Measurements from ENCODE around the gene WDR91. TPM values are rescaled to one million over a fixed set of nuclear protein-coding genes. Genes with fewer than 3 reads are reported as not detected.

The WDR91 gene
- total RNA-seq, 1 experiment from 2014 or later = 14.6 TPM

DNA sequence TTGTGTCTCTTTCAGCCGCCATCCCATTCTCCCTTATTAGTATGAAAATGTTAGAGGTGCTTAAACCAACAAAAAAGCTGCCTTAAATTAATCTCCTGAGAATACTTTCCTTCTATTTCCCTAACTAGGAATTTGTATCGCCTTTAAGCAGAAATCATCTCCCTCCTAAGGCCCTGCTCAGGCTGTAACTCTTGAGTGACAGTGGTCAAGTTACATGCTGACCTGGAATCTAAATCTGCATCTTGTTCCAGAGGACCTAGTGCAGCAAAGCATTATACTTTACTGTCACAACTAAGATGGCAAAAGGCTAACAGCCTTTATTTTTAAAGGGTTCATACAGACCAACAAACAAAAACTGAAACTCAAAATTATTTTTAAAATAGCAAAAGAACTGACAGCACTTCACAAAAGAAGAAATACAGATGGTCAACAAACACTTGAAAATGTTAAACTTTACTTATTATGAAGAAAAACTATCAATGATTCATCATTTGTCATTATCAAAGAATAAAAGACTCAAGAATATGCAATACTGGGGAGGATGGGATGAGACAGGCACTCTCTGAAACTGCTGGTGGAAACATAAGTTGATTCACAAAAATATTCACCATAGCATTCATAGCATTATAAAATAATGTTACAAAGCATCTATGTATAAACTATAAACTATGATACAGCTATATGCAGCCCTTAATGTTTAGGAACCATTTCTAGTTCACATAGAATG, 51.8 kb downstream of the WDR91 start:
- H3K4me1 ChIP-seq = peaks cover 11% of the 10 kb centered on the region
- no peaks in the 10 kb centered on the region for H3K27me3 ChIP-seq
- no peak overlapping the region for H3K27ac ChIP-seq
- H3K9me3 ChIP-seq (replicated peaks) = peaks cover 9% of the 10 kb centered on the region
- no peaks in the 10 kb centered on the region for H3K36me3 ChIP-seq
- no peak for DNase-seq
- no peak overlapping the region for H3K4me3 ChIP-seq

DNA sequence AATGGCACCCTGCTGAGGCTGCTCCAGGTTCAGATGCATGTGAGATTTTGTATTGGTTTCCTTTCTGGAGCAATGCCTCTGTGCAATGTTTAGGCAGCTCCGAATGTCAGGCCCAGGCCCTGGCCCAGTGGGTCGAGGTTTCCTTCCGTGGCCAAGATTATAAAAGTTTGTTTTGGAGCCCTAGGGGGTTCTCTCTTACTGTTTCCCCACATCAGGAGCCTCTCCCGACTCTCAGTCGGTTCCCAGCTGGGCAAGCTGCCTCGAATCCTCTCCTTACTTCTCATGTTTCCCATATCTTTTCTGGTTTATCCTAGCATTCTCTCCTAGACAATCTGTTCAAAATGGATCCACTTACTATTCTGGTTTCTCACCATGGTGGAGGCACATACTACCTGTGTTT, 52.5 kb downstream of the WDR91 start:
- DNase-seq = no peak
- Histone ChIP-seq H3K27me3 (no peaks in the 10 kb centered on the region), H3K9me3 (replicated peaks) (peaks cover 9% of the 10 kb centered on the region), H3K36me3 (no peaks in the 10 kb centered on the region), H3K27ac (no peak overlapping the region), H3K4me1 (peaks cover 11% of the 10 kb centered on the region), H3K4me3 (no peak overlapping the region)

- Histone ChIP-seq H3K4me1 (peaks cover 11% of the 10 kb centered on the region), H3K27me3 (no peaks in the 10 kb centered on the region), H3K4me3 (no peak overlapping the region), H3K9me3 (replicated peaks) (peaks cover 11% of the 10 kb centered on the region), H3K27ac (no peak overlapping the region), H3K36me3 (no peaks in the 10 kb centered on the region)
- DNase-seq = no peak
These were observed 53.1 kb downstream of the WDR91 start for GRCh38 chr7:135158141-135158655.

- DNase-seq = no peak
- Histone ChIP-seq H3K27ac (no peak overlapping the region), H3K27me3 (no peaks in the 10 kb centered on the region), H3K9me3 (replicated peaks) (peaks cover 11% of the 10 kb centered on the region), H3K4me1 (peaks cover 11% of the 10 kb centered on the region), H3K36me3 (no peaks in the 10 kb centered on the region), H3K4me3 (no peak overlapping the region)
These were observed 55.0 kb downstream of the WDR91 start for GRCh38 chr7:135156290-135156689.

DNA sequence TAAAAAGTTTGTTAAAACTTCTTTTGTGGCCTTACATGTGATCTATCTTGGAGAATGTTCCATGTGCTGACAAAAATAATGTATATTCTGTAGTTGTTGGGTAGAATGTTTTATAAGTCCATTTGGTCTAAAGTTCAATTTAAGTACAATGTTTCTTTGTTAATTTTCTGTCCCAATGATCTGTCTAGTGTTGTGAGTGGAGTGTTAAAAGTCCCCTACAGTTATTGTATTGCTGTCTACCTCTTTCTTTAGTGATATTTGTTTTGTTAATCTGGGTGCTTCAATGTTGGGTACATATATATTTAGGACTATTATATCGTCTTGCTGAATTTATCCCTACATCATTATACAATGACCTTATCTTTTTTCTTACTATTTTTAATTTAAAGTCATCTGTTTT, 56.6 kb downstream of the WDR91 start:
- Histone ChIP-seq H3K4me1 (no peaks in the 10 kb centered on the region; the same call in 1 of the 2 replicates), H3K27ac (no peak overlapping the region)

GRCh38 chr7:135152442-135152841, 58.9 kb downstream of the WDR91 start:
- no peak for DNase-seq

More for the DNA sequence above, 56.6 kb downstream of the WDR91 start:
- no peak overlapping the region for H3K4me3 ChIP-seq
- H3K27me3 ChIP-seq = no peaks in the 10 kb centered on the region
- H3K9me3 ChIP-seq (replicated peaks) = peaks cover 11% of the 10 kb centered on the region
- DNase-seq = no peak
- H3K36me3 ChIP-seq = no peaks in the 10 kb centered on the region

DNA sequence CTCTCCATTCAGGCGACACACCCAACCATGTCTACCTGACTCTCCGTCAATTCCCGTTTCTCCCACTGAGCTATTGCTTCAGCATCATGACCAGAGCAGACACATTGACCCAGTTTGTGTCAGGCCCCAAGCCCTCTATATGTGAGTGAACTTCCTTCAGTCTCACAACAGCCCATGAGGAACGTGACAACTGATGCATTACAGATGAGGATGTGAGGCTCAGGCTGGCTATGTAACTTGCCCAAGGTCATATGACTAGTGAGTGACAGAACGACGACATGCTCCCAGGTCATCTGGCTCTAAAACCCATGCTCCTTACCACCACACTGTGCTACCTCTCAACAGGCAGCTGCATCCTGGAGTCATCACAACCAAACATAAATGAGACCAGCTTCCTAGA, 59.8 kb downstream of the WDR91 start:
- DNase-seq = no peak
- Histone ChIP-seq H3K27ac (no peak overlapping the region), H3K27me3 (no peaks in the 10 kb centered on the region), H3K36me3 (no peaks in the 10 kb centered on the region), H3K4me3 (no peak overlapping the region), H3K4me1 (no peaks in the 10 kb centered on the region), H3K9me3 (replicated peaks) (peaks cover 11% of the 10 kb centered on the region)

More at GRCh38 chr7:135152442-135152841, 58.9 kb downstream of the WDR91 start:
- peaks cover 11% of the 10 kb centered on the region for H3K9me3 ChIP-seq (replicated peaks)
- no peaks in the 10 kb centered on the region for H3K27me3 ChIP-seq
- no peak overlapping the region for H3K4me3 ChIP-seq
- H3K4me1 ChIP-seq = no peaks in the 10 kb centered on the region
- H3K36me3 ChIP-seq = no peaks in the 10 kb centered on the region
- H3K27ac ChIP-seq = no peak overlapping the region

DNA sequence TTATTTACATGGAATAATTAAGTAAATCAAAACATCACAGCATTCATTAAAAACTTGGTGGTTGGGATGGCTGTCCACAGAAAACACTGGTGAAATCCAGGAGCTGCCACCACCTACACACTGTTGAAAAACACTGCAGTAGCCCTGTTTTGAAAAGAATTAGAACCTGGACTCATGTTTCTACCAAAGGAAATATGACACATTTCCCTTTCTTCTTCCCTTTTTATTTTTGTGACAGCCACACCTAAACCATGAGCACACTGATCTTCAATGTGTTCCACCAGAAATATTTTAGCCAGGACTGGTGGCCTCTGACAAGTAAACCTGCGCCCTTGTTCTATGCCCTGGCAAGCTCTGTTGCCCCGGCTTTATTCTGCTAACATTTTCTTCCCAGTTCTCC, 60.2 kb downstream of the WDR91 start:
- peaks cover 7% of the 10 kb centered on the region for H3K9me3 ChIP-seq (replicated peaks)
- no peaks in the 10 kb centered on the region for H3K27me3 ChIP-seq
- no peak for DNase-seq
- H3K4me3 ChIP-seq = no peak overlapping the region
- no peaks in the 10 kb centered on the region for H3K36me3 ChIP-seq
- H3K4me1 ChIP-seq = no peaks in the 10 kb centered on the region
- H3K27ac ChIP-seq = no peak overlapping the region

GRCh38 chr7:135150072-135150782, 61.1 kb downstream of the WDR91 start:
- DNase-seq = no peak
- H3K4me1 ChIP-seq = no peaks in the 10 kb centered on the region
- H3K9me3 ChIP-seq (replicated peaks) = peaks cover 4% of the 10 kb centered on the region; the same call in 1 of the 2 replicates
- no peaks in the 10 kb centered on the region for H3K36me3 ChIP-seq
- no peak overlapping the region for H3K27ac ChIP-seq
- no peaks in the 10 kb centered on the region for H3K27me3 ChIP-seq
- no peak overlapping the region for H3K4me3 ChIP-seq

GRCh38 chr7:135147899-135148721, 63.2 kb downstream of the WDR91 start, which contains the start of gene TMEM140:
TMEM140 (plus strand) TSS chr7:135148072; CDS start chr7:135164442, 16,370 bp downstream.
- Histone ChIP-seq H3K27ac (no peak within 1 kb of the TSS), H3K9me3 (replicated peaks) (no peaks in the 10 kb centered on the region), H3K27me3 (no peaks in the 10 kb centered on the region), H3K4me3 (peak within 1 kb of the TSS; percentile 23), H3K4me1 (no peaks in the 10 kb centered on the region), H3K36me3 (no peaks in the 10 kb centered on the region)
- DNase-seq = no peak

DNA sequence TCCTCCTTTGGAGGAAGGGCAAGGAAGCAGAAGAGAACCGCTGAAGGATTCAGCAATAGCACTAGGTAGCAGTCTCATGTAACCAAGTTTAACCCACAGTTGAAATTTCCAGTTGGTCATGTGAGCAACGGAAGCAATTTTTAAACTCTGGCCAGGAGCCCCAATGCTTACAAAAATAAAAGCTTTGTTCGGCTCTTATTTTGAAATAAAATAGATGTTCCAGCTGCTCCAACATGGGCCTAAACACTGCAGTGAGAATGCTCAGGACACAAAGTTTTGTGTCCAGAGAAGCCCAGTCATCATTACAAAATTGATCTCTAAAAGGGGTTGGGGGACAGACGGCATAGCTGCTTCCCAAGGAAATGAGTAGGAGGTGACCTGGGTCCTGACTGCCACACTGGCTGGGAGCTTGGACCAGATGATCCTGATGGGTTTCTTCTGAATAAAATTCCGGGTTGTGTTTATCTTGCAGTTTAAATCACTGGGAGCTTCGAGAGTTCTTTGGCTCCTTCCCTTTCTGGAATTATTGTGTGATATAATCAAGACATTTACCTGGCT, 63.9 kb downstream of the WDR91 start:
- Histone ChIP-seq H3K4me1 (no peaks in the 10 kb centered on the region), H3K27ac (no peak overlapping the region), H3K9me3 (replicated peaks) (no peaks in the 10 kb centered on the region), H3K36me3 (no peaks in the 10 kb centered on the region), H3K27me3 (no peaks in the 10 kb centered on the region), H3K4me3 (peak overlapping the region; percentile 23)
- no peak for DNase-seq

- H3K27ac ChIP-seq = no peak overlapping the region
- DNase-seq = no peak
- no peaks in the 10 kb centered on the region for H3K27me3 ChIP-seq
- H3K4me1 ChIP-seq = no peaks in the 10 kb centered on the region
- H3K9me3 ChIP-seq (replicated peaks) = no peaks in the 10 kb centered on the region
- H3K4me3 ChIP-seq = no peak overlapping the region
- no peaks in the 10 kb centered on the region for H3K36me3 ChIP-seq
These were observed 67.2 kb downstream of the WDR91 start for GRCh38 chr7:135143885-135144668.
